Immature natural killer cell (primary cell): ENCODE data around the gene SELENOI. TPM values are rescaled to one million over a fixed set of nuclear protein-coding genes. Genes with fewer than 3 reads are reported as not detected.

ENCODE experiments used
- DNase-seq, 3 donors: peaks; one replicate each; pipeline ENCODE4 v3.0.0; 2022; ENCODE audit warnings: mixed read lengths in 1 of 3
- H3K27ac Mint-ChIP-seq, 6 donors: one replicate each; pipeline ENCODE4 v1.8.0; 2020; ENCODE audit warnings: mixed read lengths in 6 of 6, mild to moderate bottlenecking in 5 of 6, inconsistent platforms in 4 of 6, moderate library complexity in 3 of 6
- H3K27me3 Mint-ChIP-seq, 3 donors: one replicate each; pipeline ENCODE4 v1.8.0; 2020 to 2021; ENCODE audit warnings: low read depth in 3 of 3, mild to moderate bottlenecking in 3 of 3, mixed read lengths in 3 of 3, moderate library complexity in 3 of 3, inconsistent platforms in 1 of 3
- H3K36me3 Mint-ChIP-seq, 3 donors: one replicate each; pipeline ENCODE4 v1.8.0; 2020; ENCODE audit warnings: mixed read lengths in 3 of 3, inconsistent platforms in 2 of 3, mild to moderate bottlenecking in 2 of 3
- H3K4me1 Mint-ChIP-seq, 2 donors: one replicate each; pipeline ENCODE4 v1.8.0; 2020; ENCODE audit warnings: inconsistent platforms in 2 of 2, mild to moderate bottlenecking in 2 of 2, mixed read lengths in 2 of 2, moderate library complexity in 1 of 2
- H3K4me3 Mint-ChIP-seq, 5 donors: one replicate each; pipeline ENCODE4 v1.8.0; 2020; ENCODE audit warnings: mild to moderate bottlenecking in 5 of 5, mixed read lengths in 5 of 5, inconsistent platforms in 3 of 5, moderate library complexity in 3 of 5
- H3K9me3 Mint-ChIP-seq, 6 donors: one replicate each; pipeline ENCODE4 v1.8.0; 2020; ENCODE audit warnings: mild to moderate bottlenecking in 6 of 6, mixed read lengths in 6 of 6, inconsistent platforms in 4 of 6, moderate library complexity in 3 of 6
- polyA plus RNA-seq, 3 donors: library from polyadenylated mRNA; unstranded; fragments of 300-500 nt; fragmentation: Illumina TruSeq; gene quantifications; one replicate each; pipeline ENCODE4 v1.2.3, GENCODE V29; 2021

Gene SELENOI
- polyA plus RNA-seq, 3 donors from 2014 or later, result 3.3 to 7.2 (median 5.6) TPM

DNA sequence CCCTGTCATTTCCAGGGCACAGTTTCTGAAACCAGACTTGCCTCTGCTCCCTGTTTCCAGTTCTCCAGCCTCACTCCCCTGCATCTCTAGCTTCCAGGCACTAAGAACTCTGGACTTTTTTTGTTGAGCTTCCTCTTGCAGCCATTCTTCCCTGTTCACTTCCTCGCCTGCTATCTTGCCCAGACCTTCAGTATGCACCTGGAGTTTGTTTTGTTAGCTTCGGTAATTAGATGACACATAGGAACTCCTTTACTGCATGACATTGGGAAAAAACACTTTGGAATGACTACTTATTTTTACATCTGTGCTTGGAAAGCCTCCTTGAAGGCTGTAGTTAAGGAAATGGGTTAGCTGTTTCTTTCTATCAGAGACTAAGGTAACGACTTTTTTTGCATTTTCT lies 96.8 kb downstream of the SELENOI start:
- Mint-ChIP-seq H3K36me3 (no peaks in the 10 kb centered on the region), H3K9me3 (no peaks in the 10 kb centered on the region), H3K4me3 (no peak overlapping the region), H3K27me3 (peaks cover 0 to 8% (median 0%) of the 10 kb centered on the region in 3 donors), H3K4me1 (no peaks in the 10 kb centered on the region), H3K27ac (no peak overlapping the region)
- no peak for DNase-seq

DNA sequence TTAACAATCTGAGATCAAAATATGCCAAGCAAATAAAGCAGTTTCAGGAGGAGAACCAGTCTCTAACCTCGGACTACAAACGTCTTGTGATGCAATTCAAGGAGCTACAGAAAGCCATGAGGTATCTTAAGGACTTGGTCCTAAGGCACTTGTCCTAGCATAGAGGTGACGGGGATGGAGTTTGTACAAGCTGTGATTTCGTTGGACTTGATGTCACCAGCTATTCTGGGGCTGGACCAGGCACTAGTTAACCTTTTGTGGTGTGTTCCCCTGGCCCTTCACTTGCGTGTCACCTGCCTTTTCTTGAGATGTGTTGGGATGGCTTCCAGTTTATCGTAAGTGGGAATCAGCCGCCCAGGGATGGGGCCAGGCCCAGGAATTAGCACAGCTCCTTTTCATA lies 98.3 kb downstream of the SELENOI start:
- H3K4me1 Mint-ChIP-seq, result no peaks in the 10 kb centered on the region
- H3K27ac Mint-ChIP-seq, result no peak overlapping the region
- H3K36me3 Mint-ChIP-seq, result no peaks in the 10 kb centered on the region
- peaks cover 0 to 8% (median 2%) of the 10 kb centered on the region in 3 donors for H3K27me3 Mint-ChIP-seq
- no peak overlapping the region for H3K4me3 Mint-ChIP-seq
- DNase-seq, result no peak
- H3K9me3 Mint-ChIP-seq, result no peaks in the 10 kb centered on the region

Other genes starting within 250 kb of the SELENOI start
- gene GAREM2, start 173.1 kb upstream of the SELENOI start, polyA plus RNA-seq, result 1 to 10 TPM in 2 of 3 donors, under 1 TPM in 1; 0.50 to 3.5 (median 1.4) TPM
- gene HADHA, start 101.5 kb upstream of the SELENOI start, polyA plus RNA-seq, result 100 to 1,000 TPM in 2 of 3 donors, 10 to 100 TPM in 1; 94.4 to 132 (median 118) TPM
- 10 to 100 TPM; 72.3 to 96.8 (median 74.9) TPM for gene HADHB, start 101.2 kb upstream of the SELENOI start, polyA plus RNA-seq
- under 1 TPM in 1 of 3 donors, not detected in 2; 0.39 TPM for gene ADGRF3, start 646 bp downstream of the SELENOI start, polyA plus RNA-seq
- gene DRC1, start 55.8 kb downstream of the SELENOI start, polyA plus RNA-seq, result not detected
- 1 to 10 TPM in 1 of 3 donors, under 1 TPM in 1, not detected in 1; 0.34 to 1.3 TPM for gene OTOF, start 132.0 kb downstream of the SELENOI start, polyA plus RNA-seq